ENCODE data around the gene SAG.

Gene SAG

DNA sequence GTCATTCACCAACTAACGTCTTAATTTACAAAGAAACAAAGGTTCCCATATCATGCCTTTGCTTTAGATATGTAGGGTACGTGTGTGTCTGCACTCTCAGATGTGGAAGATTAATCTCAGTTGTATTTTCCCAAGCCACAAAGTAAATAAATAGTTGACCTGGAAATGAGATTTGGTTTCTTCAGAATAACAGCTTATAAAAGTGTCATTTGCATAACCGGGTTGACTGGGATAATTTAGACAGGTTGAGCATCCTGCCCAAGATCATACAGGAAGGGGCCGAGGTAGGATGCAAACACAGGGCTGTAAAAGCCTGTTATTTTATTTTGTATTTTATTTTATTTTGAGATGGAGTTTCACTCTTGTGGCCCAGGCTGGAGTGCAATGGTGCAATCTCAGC is 36.7 kb upstream of the SAG start:
- H2AFZ ChIP-seq (ENCODE audit: low read depth, low read length): no peak overlapping the region
- no peaks in the 10 kb centered on the region for H3K4me1 ChIP-seq (ENCODE audit: low read length)
- no peak overlapping the region for H3K9ac ChIP-seq (ENCODE audit: low read length)
- no peaks in the 10 kb centered on the region for H4K20me1 ChIP-seq (ENCODE audit: insufficient read depth, low read length)
- no peak overlapping the region for H3K4me3 ChIP-seq (ENCODE audit: low read length)
- H3K36me3 ChIP-seq (replicated peaks; ENCODE audit: low read depth, low read length): peaks cover 19% of the 10 kb centered on the region
- no peaks in the 10 kb centered on the region for H3K79me2 ChIP-seq (ENCODE audit: low read length)
- H3K27me3 ChIP-seq (ENCODE audit: low read depth, low read length): no peaks in the 10 kb centered on the region
- no peak overlapping the region for H3K4me2 ChIP-seq (ENCODE audit: low read length)
- no peak overlapping the region for H3K27ac ChIP-seq (ENCODE audit: low read length)
- TF ChIP-seq, protein P1, sequence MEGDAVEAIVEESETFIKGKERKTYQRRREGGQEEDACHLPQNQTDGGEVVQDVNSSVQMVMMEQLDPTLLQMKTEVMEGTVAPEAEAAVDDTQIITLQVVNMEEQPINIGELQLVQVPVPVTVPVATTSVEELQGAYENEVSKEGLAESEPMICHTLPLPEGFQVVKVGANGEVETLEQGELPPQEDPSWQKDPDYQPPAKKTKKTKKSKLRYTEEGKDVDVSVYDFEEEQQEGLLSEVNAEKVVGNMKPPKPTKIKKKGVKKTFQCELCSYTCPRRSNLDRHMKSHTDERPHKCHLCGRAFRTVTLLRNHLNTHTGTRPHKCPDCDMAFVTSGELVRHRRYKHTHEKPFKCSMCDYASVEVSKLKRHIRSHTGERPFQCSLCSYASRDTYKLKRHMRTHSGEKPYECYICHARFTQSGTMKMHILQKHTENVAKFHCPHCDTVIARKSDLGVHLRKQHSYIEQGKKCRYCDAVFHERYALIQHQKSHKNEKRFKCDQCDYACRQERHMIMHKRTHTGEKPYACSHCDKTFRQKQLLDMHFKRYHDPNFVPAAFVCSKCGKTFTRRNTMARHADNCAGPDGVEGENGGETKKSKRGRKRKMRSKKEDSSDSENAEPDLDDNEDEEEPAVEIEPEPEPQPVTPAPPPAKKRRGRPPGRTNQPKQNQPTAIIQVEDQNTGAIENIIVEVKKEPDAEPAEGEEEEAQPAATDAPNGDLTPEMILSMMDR (IDR thresholded peaks at IDR 0.05; ENCODE audit: low read depth, low read length): no peak
- TF ChIP-seq EZH2phosphoT487 (IDR thresholded peaks at IDR 0.05; ENCODE audit: low read depth): no peak
- no peaks in the 10 kb centered on the region for H3K9me3 ChIP-seq (ENCODE audit: insufficient read depth, low read length)

DNA sequence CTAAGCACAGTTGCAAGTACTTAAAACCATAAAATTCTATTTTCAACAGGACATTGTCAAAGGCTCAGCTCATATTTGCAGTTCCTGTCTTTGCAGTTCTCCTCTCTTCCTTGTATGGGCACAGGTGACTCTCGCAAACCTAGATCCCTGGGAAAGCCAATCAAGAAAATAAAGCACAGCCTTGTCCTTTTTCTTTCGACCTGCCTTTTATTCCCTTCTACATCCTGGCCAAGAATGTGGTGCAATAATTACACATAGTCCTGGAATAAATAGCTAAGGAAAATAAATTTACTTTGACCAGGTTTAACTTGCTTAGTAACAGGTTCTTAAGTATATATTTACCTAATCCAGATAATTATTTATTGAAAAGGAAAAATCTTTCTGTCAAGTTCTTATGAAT is 35.9 kb upstream of the SAG start:
- Histone ChIP-seq H2AFZ (ENCODE audit: low read depth, low read length) (no peak overlapping the region), H3K4me2 (ENCODE audit: low read length) (no peak overlapping the region), H3K4me3 (ENCODE audit: low read length) (no peak overlapping the region), H3K36me3 (replicated peaks; ENCODE audit: low read depth, low read length) (peaks cover 18% of the 10 kb centered on the region), H4K20me1 (ENCODE audit: insufficient read depth, low read length) (no peaks in the 10 kb centered on the region), H3K4me1 (ENCODE audit: low read length) (no peaks in the 10 kb centered on the region), H3K27me3 (ENCODE audit: low read depth, low read length) (no peaks in the 10 kb centered on the region), H3K9ac (ENCODE audit: low read length) (no peak overlapping the region), H3K27ac (ENCODE audit: low read length) (no peak overlapping the region), H3K79me2 (ENCODE audit: low read length) (no peaks in the 10 kb centered on the region), H3K9me3 (ENCODE audit: insufficient read depth, low read length) (no peaks in the 10 kb centered on the region)
- TF ChIP-seq, protein P1 (IDR thresholded peaks at IDR 0.05; ENCODE audit: low read depth, low read length): no peak
- TF ChIP-seq EZH2phosphoT487 (IDR thresholded peaks at IDR 0.05; ENCODE audit: low read depth): no peak

DNA sequence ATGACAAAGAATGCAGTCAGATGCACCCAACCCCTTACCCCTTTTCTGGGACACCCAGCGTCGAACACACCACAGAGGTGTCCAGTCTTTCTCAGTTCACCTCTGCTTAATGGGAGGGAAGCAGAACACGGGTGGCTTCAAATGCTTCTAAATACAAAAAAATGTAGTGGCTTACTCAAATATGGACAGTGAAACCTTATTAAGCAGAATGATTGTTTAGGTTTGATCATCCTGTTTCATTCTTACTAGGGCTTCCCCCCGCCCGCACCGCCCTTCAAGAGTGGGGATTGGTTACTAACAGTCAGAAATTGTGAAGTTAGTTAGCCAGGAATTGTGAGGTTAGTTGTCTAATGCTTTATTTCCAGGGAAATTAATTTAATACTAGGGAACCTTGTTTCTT is 34.5 kb upstream of the SAG start:
- no peak overlapping the region for H3K27ac ChIP-seq (ENCODE audit: low read length)
- H3K36me3 ChIP-seq (replicated peaks; ENCODE audit: low read depth, low read length): peaks cover 27% of the 10 kb centered on the region
- no peak overlapping the region for H3K9ac ChIP-seq (ENCODE audit: low read length)
- H3K4me3 ChIP-seq (ENCODE audit: low read length): no peak overlapping the region
- no peak overlapping the region for H3K4me2 ChIP-seq (ENCODE audit: low read length)
- H3K4me1 ChIP-seq (ENCODE audit: low read length): no peaks in the 10 kb centered on the region
- no peak overlapping the region for H2AFZ ChIP-seq (ENCODE audit: low read depth, low read length)
- no peaks in the 10 kb centered on the region for H3K27me3 ChIP-seq (ENCODE audit: low read depth, low read length)
- no peaks in the 10 kb centered on the region for H4K20me1 ChIP-seq (ENCODE audit: insufficient read depth, low read length)
- H3K9me3 ChIP-seq (ENCODE audit: insufficient read depth, low read length): no peaks in the 10 kb centered on the region
- TF ChIP-seq EZH2phosphoT487 (IDR thresholded peaks at IDR 0.05; ENCODE audit: low read depth): no peak
- TF ChIP-seq, protein P1 (IDR thresholded peaks at IDR 0.05; ENCODE audit: low read depth, low read length): no peak
- H3K79me2 ChIP-seq (ENCODE audit: low read length): no peaks in the 10 kb centered on the region

DNA sequence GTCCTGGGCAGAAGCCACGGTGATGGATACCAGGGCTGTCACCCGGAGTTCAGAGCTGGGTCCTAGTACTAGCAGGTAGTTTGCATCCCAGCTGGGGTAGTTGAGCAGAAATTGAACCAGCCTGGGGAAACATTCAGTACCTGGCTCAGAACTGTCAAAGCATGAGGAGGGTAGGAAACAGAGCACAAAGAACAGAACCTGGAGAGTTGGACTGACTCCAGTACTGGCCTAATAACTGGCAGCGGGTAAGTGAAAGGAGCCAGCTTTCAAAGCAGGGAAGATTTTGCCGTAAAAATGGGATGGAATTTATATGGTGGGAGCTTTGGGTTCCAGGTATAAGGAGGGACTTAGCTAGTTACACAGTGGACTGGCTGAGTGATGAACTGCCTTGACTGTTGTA is 32.4 kb upstream of the SAG start:
- Histone ChIP-seq H4K20me1 (ENCODE audit: insufficient read depth, low read length) (no peaks in the 10 kb centered on the region), H3K27me3 (ENCODE audit: low read depth, low read length) (no peaks in the 10 kb centered on the region), H3K36me3 (replicated peaks; ENCODE audit: low read depth, low read length) (peaks cover 32% of the 10 kb centered on the region), H2AFZ (ENCODE audit: low read depth, low read length) (no peak overlapping the region), H3K27ac (ENCODE audit: low read length) (no peak overlapping the region), H3K4me3 (ENCODE audit: low read length) (no peak overlapping the region), H3K9ac (ENCODE audit: low read length) (no peak overlapping the region), H3K4me1 (ENCODE audit: low read length) (no peaks in the 10 kb centered on the region), H3K79me2 (ENCODE audit: low read length) (no peaks in the 10 kb centered on the region), H3K4me2 (ENCODE audit: low read length) (no peak overlapping the region), H3K9me3 (ENCODE audit: insufficient read depth, low read length) (no peaks in the 10 kb centered on the region)
- TF ChIP-seq EZH2phosphoT487 (IDR thresholded peaks at IDR 0.05; ENCODE audit: low read depth): no peak
- TF ChIP-seq, protein P1 (IDR thresholded peaks at IDR 0.05; ENCODE audit: low read depth, low read length): no peak
